H1 (cell line): ENCODE results near the gene H2BK1. TPM values are rescaled to one million over a fixed set of nuclear protein-coding genes. Genes with fewer than 3 reads are reported as not detected.

ENCODE experiments used
- CTCF ChIA-PET: fragments of 300-600 bp; sonication (Branson Sonifier 250); formaldehyde crosslinking; loops from one replicate; lab custom pipeline; 2021; ENCODE audit not compliant: partially characterized antibody; lab: Charles Lee
- POLR2A ChIA-PET: fragments of 300-600 bp; sonication (Branson Sonifier 250); formaldehyde crosslinking; loops from one replicate; lab custom pipeline; 2021; ENCODE audit warnings: inconsistent platforms; ENCODE audit not compliant: partially characterized antibody; lab: Charles Lee
- DNase-seq, 2 experiments: peaks; one replicate each; pipeline versions ENCODE4 v3.0.0 to v3.0.0-alpha.2; 2010 to 2022; ENCODE audit warnings: low spot score in 2 of 2, low read depth in 1 of 2, mixed read lengths in 1 of 2
- FAIRE-seq: peaks from 2 replicates; lab custom pipeline; 2011; peaks lifted over from hg19 to GRCh38; lab: Jason Lieb, UNC
- H2AFZ ChIP-seq: 2 replicates; pipeline ENCODE4 v1.8.1; 2012; ENCODE audit warnings: low read length, inconsistent platforms
- H2AK5ac ChIP-seq: 2 replicates; pipeline ENCODE4 v1.6.1; 2013; ENCODE audit warnings: low read depth, low read length
- H2BK120ac ChIP-seq: replicated peaks from 2 replicates; pipeline ENCODE3; 2013; ENCODE audit warnings: low read depth, low read length, inconsistent platforms
- H2BK12ac ChIP-seq: 2 replicates; pipeline ENCODE4 v1.6.1; 2013; ENCODE audit warnings: low read depth, low read length
- H2BK15ac ChIP-seq: 2 replicates; pipeline ENCODE4 v1.6.1; 2013; ENCODE audit warnings: low read length
- H2BK20ac ChIP-seq: 2 replicates; pipeline ENCODE4 v1.6.1; 2013; ENCODE audit warnings: low read length
- H2BK5ac ChIP-seq: 2 replicates; pipeline ENCODE4 v1.6.1; 2013; ENCODE audit warnings: low read depth, low read length
- H3K14ac ChIP-seq: 2 replicates; pipeline ENCODE4 v1.6.1; 2013; ENCODE audit warnings: inconsistent platforms; ENCODE audit not compliant: insufficient read length
- H3K18ac ChIP-seq: 2 replicates; pipeline ENCODE4 v1.6.1; 2013; ENCODE audit warnings: low read length; ENCODE audit errors: extremely low read depth
- H3K23ac ChIP-seq: 2 replicates; pipeline ENCODE4 v1.6.1; 2013; ENCODE audit warnings: inconsistent platforms; ENCODE audit not compliant: insufficient read length
- H3K23me2 ChIP-seq: 2 replicates; pipeline ENCODE4 v1.6.1; 2013; ENCODE audit warnings: low read depth, low read length
- H3K27ac ChIP-seq: 2 replicates; pipeline ENCODE4 v1.6.1; 2011; ENCODE audit warnings: low read depth, low read length, inconsistent platforms
- H3K27me3 ChIP-seq, 4 experiments: replicated peaks in 1 of 4; 1 replicate in 1 of 4; 2 replicates in 3 of 4; pipeline versions ENCODE4 v1.6.1 to v1.8.1; 2011 to 2013; ENCODE audit warnings: low read length in 3 of 4, mild to moderate bottlenecking in 3 of 4, inconsistent platforms in 2 of 4, mixed read lengths in 2 of 4, moderate library complexity in 1 of 4; ENCODE audit not compliant: control insufficient read depth in 3 of 4, insufficient read depth in 3 of 4; ENCODE audit errors: extremely low read depth in 1 of 4
- H3K36me3 ChIP-seq, 4 experiments: 2 replicates each; pipeline versions ENCODE4 v1.6.1 to v1.8.1; 2011 to 2013; ENCODE audit warnings: mild to moderate bottlenecking in 4 of 4, low read length in 3 of 4, moderate library complexity in 2 of 4, control low read depth in 1 of 4, inconsistent platforms in 1 of 4; ENCODE audit not compliant: insufficient read depth in 4 of 4, control insufficient read depth in 2 of 4
- H3K4ac ChIP-seq: replicated peaks from 2 replicates; pipeline ENCODE3; 2013; ENCODE audit warnings: low read length, low read depth, mixed read lengths, inconsistent platforms; ENCODE audit not compliant: insufficient read length
- H3K4me1 ChIP-seq, 4 experiments: replicated peaks in 1 of 4; 1 replicate in 1 of 4; 2 replicates in 3 of 4; pipeline versions ENCODE4 v1.6.1 to v1.8.1; 2011 to 2013; ENCODE audit warnings: low read length in 3 of 4, inconsistent platforms in 2 of 4, mixed read lengths in 1 of 4; ENCODE audit not compliant: insufficient read depth in 4 of 4, control insufficient read depth in 3 of 4
- H3K4me2 ChIP-seq, 2 experiments: 2 replicates each; pipeline versions ENCODE4 v1.6.1 to v1.8.1; 2011 to 2013; ENCODE audit warnings: low read depth in 2 of 2, low read length in 2 of 2, control low read depth in 1 of 2, inconsistent platforms in 1 of 2, mild to moderate bottlenecking in 1 of 2; ENCODE audit not compliant: insufficient read depth in 1 of 2
- H3K4me3 ChIP-seq, 4 experiments: fragments of 200-600, 300-600 bp in 1 of 4; sonication (generic), shearing (Covaris generic), sonication (Bioruptor Twin) in 1 of 4; 2 replicates each; pipeline versions ENCODE4 v1.5.1 to v1.8.1; 2011 to 2016; ENCODE audit warnings: low read length in 4 of 4, low read depth in 3 of 4, control low read depth in 2 of 4, inconsistent platforms in 2 of 4, mild to moderate bottlenecking in 2 of 4, mixed read lengths in 1 of 4, moderate library complexity in 1 of 4; ENCODE audit not compliant: insufficient read depth in 2 of 4; ENCODE audit errors: extremely low read depth in 1 of 4
- H3K56ac ChIP-seq: replicated peaks from 2 replicates; pipeline ENCODE3; 2013; ENCODE audit warnings: low read depth, mild to moderate bottlenecking, mixed read lengths, low read length, inconsistent platforms; ENCODE audit not compliant: insufficient read length
- H3K79me1 ChIP-seq: 2 replicates; pipeline ENCODE4 v1.6.1; 2013; ENCODE audit warnings: low read depth, low read length, control low read depth
- H3K79me2 ChIP-seq, 2 experiments: 2 replicates each; pipeline versions ENCODE4 v1.6.1 to v1.8.1; 2012 to 2013; ENCODE audit warnings: low read length in 2 of 2, mild to moderate bottlenecking in 2 of 2, inconsistent platforms in 1 of 2; ENCODE audit not compliant: insufficient read depth in 2 of 2, control insufficient read depth in 1 of 2
- H3K9ac ChIP-seq, 4 experiments: replicated peaks in 1 of 4; 1 replicate in 1 of 4; 2 replicates in 3 of 4; pipeline versions ENCODE4 v1.6.1 to v1.8.1; 2011 to 2013; ENCODE audit warnings: low read depth in 3 of 4, low read length in 3 of 4, control low read depth in 2 of 4, mild to moderate bottlenecking in 2 of 4, moderate library complexity in 2 of 4, inconsistent platforms in 1 of 4; ENCODE audit errors: extremely low read depth in 1 of 4
- H3K9me3 ChIP-seq, 2 experiments: 2 replicates each; pipeline versions ENCODE4 v1.6.1 to v1.8.1; 2012 to 2013; ENCODE audit warnings: mild to moderate bottlenecking in 2 of 2, moderate library complexity in 2 of 2, control low read depth in 1 of 2, inconsistent platforms in 1 of 2, low read depth in 1 of 2, low read length in 1 of 2, mixed read lengths in 1 of 2; ENCODE audit not compliant: insufficient read depth in 2 of 2
- H4K20me1 ChIP-seq, 2 experiments: replicated peaks in 1 of 2; 2 replicates each; pipeline versions ENCODE3 to v1.8.1; 2011 to 2013; ENCODE audit warnings: inconsistent platforms in 2 of 2, low read length in 2 of 2, mild to moderate bottlenecking in 1 of 2; ENCODE audit not compliant: insufficient read depth in 2 of 2, control insufficient read depth in 1 of 2
- H4K5ac ChIP-seq: 2 replicates; pipeline ENCODE4 v1.6.1; 2013; ENCODE audit warnings: low read length, low read depth, mixed read lengths, inconsistent platforms; ENCODE audit not compliant: insufficient read length
- H4K8ac ChIP-seq: 2 replicates; pipeline ENCODE4 v1.8.0; 2013; ENCODE audit warnings: mild to moderate bottlenecking, moderate library complexity, low read length, inconsistent platforms; ENCODE audit not compliant: insufficient read depth; ENCODE audit errors: extremely low read depth
- H4K91ac ChIP-seq: replicated peaks from 2 replicates; pipeline ENCODE3; 2013; ENCODE audit warnings: low read length, mixed read lengths, inconsistent platforms; ENCODE audit not compliant: insufficient read length
- CHD1 ChIP-seq: IDR thresholded peaks from 2 replicates; pipeline ENCODE4 v1.6.1; 2012; ENCODE audit warnings: low read depth, low read length, improper control_type of control experiment
- EP300 ChIP-seq, 2 experiments: IDR thresholded peaks; 1 replicate in 1 of 2; 2 replicates in 1 of 2; pipeline ENCODE4 v1.6.1; 2011 to 2012; ENCODE audit warnings: low read depth in 2 of 2, low read length in 2 of 2, mild to moderate bottlenecking in 2 of 2, borderline replicate concordance in 1 of 2, inconsistent platforms in 1 of 2, moderate library complexity in 1 of 2
- FOSL1 ChIP-seq: IDR thresholded peaks from 2 replicates; pipeline ENCODE4 v1.6.1; 2011; ENCODE audit warnings: mild to moderate bottlenecking, low read depth, low read length, moderate library complexity; ENCODE audit not compliant: insufficient read depth
- GTF2F1 ChIP-seq: IDR thresholded peaks from 2 replicates; pipeline ENCODE4 v1.6.1; 2012; ENCODE audit warnings: low read depth, low read length, improper control_type of control experiment, borderline replicate concordance
- JUN ChIP-seq: IDR thresholded peaks from 2 replicates; pipeline ENCODE4 v1.6.1; 2011; ENCODE audit warnings: low read depth, mild to moderate bottlenecking, improper control_type of control experiment, low read length
- KDM4A ChIP-seq: IDR thresholded peaks from one replicate; pipeline ENCODE4 v1.7.1; 2012; ENCODE audit warnings: low read depth, mild to moderate bottlenecking, moderate library complexity, low read length, inconsistent platforms; ENCODE audit not compliant: severe bottlenecking
- RXRA ChIP-seq: IDR thresholded peaks from 2 replicates; pipeline ENCODE4 v1.6.1; 2011; ENCODE audit warnings: low read depth, mild to moderate bottlenecking, low read length, moderate library complexity; ENCODE audit not compliant: insufficient read depth
- SRF ChIP-seq: IDR thresholded peaks from 2 replicates; pipeline ENCODE4 v1.6.1; 2011; ENCODE audit warnings: mild to moderate bottlenecking, low read depth, low read length, moderate library complexity
- SUZ12 ChIP-seq: fragments of 200-600 bp; sonication (generic); IDR thresholded peaks from 2 replicates; pipeline ENCODE4 v1.6.1; 2012; ENCODE audit warnings: mild to moderate bottlenecking, inconsistent platforms, low read length, moderate library complexity, mixed read lengths
- ZNF274 ChIP-seq: IDR thresholded peaks from 2 replicates; pipeline ENCODE4 v1.7.0; 2012; ENCODE audit warnings: low read length, borderline replicate concordance; ENCODE audit errors: extremely low read depth
- WGBS, 2 experiments: shearing (Covaris generic) in 1 of 2; methylation state at CpG; one replicate each; pipeline versions ENCODE4 v1.1.6 to v1.1.7; 2013 to 2015; ENCODE audit warnings: low lambda C conversion rate in 2 of 2, mixed read lengths in 2 of 2, inconsistent platforms in 1 of 2, low coverage in 1 of 2, missing lambda C conversion rate in 1 of 2; ENCODE audit not compliant: insufficient replicate concordance in 2 of 2, insufficient coverage in 1 of 2, insufficient read length in 1 of 2; ENCODE audit errors: extremely low coverage in 1 of 2, missing lambda C conversion rate in 1 of 2; 5-methylcytosine and 5-hydroxymethylcytosine counted together
- polyA plus RNA-seq, 7 experiments: library from polyadenylated mRNA; depleted of rRNA in 3 of 7; stranded (reverse) in 5 of 7; unstranded in 2 of 7; fragments of >200 nt in 5 of 7; fragments of 200-250 nt in 2 of 7; gene quantifications; 1 replicate in 5 of 7; 2 replicates in 1 of 7; 4 replicates in 1 of 7; pipeline versions ENCODE4 v1.2.1 to v1.2.3, GENCODE V29; 2011 to 2013; ENCODE audit warnings: missing spikeins in 2 of 7, mixed read lengths in 2 of 7
- total RNA-seq: library from RNA; stranded (reverse); fragmentation: NEBNext Ultra II Directional; extraction: Animal tissue kit (Norgen Biotek cat#: 25700); gene quantifications from 2 replicates; pipeline ENCODE4 v1.2.1, GENCODE V29; 2021

H2BK1 gene
- total and polyA plus RNA-seq, 2 of the 8 experiments (the other 6 are each of a cell fraction or from before 2014, with no cell fraction given): not detected

GRCh38 chr7:151228024-151228866 lies 18.0 kb upstream of the H2BK1 start:
- POLR2A ChIA-PET: interaction anchor here (1.0 to 2.0 kb wide), 9 partner anchors 8 to 167 kb away, joined by 3 to 9 read pairs (median 4); no protein-coding TSS in a partner anchor
- TF ChIP-seq RXRA (no peak), SRF (no peak), SUZ12 (no peak), CHD1 (no peak), GTF2F1 (no peak), EP300 (IDR thresholded peaks at IDR 0.05; ENCODE audit: borderline replicate concordance in 1 of 2, low read depth in 2 of 2, low read length in 2 of 2) (no peak), FOSL1 (no peak), ZNF274 (no peak), JUN (no peak), KDM4A (no peak)

More at GRCh38 chr7:151228024-151228866, 18.0 kb upstream of the H2BK1 start:
- no peak for FAIRE-seq
- Histone ChIP-seq H4K91ac (no peak overlapping the region), H3K9ac (peak overlapping the region in 3 of 4 experiments; percentile 3 to 75 (median 44); a peak in 6 of 7 replicates), H2BK15ac (no peak overlapping the region), H3K9me3 (no peaks in the 10 kb centered on the region), H3K4me2 (peak overlapping the region; percentile 72 to 86), H3K4ac (no peak overlapping the region), H2BK120ac (no peak overlapping the region), H3K79me2 (peaks cover under 1 to 25% of the 10 kb centered on the region in 2 experiments; a peak in 3 of 4 replicates), H4K5ac (peak overlapping the region; percentile 25), H3K56ac (no peak overlapping the region), H3K14ac (no peak overlapping the region), H2AK5ac (no peak overlapping the region), H3K79me1 (peaks cover 7% of the 10 kb centered on the region), H3K4me3 (peak overlapping the region; percentile 66 to 95 (median 90)), H3K27ac (no peak overlapping the region; the same call in 1 of the 2 replicates), H2BK5ac (0 out of 2 replicates have a peak overlapping the region, but pooled peaks have one; percentile 69), H3K4me1 (peaks cover 5 to 9% (median 9%) of the 10 kb centered on the region in 4 experiments; a peak in 6 of 7 replicates), H2AFZ (0 out of 2 replicates have a peak overlapping the region, but pooled peaks have one; percentile 8), H3K27me3 (no peaks in the 10 kb centered on the region), H3K36me3 (peaks cover 10 to 19% (median 15%) of the 10 kb centered on the region in 4 experiments; a peak in 7 of 8 replicates), H3K23me2 (peaks cover 22% of the 10 kb centered on the region), H2BK12ac (no peak overlapping the region), H3K23ac (no peak overlapping the region), H2BK20ac (no peak overlapping the region), H4K8ac (no peak overlapping the region), H3K18ac (no peak overlapping the region), H4K20me1 (peaks cover 0 to 3% of the 10 kb centered on the region in 2 experiments)
- 85% methylated on average over 10 of the region's 10 CpGs; no CpG with 5 or more reads in 1 of the 2 experiments for WGBS, 2 experiments
- CTCF ChIA-PET: interaction anchor here (1.1 to 5.9 kb wide), 5 partner anchors 8 to 579 kb away, joined by 3 to 49 read pairs (median 4); no protein-coding TSS in a partner anchor
- DNase-seq: no peak
